Measurements from ENCODE around the gene TIMP2.

GRCh38 chr17:78823282-78824046 lies 101.7 kb downstream of the TIMP2 start:
- TF ChIP-seq CTCF (conservative IDR thresholded peaks at IDR 0.05; ENCODE audit: low read length) (peak; percentile 69), EZH2phosphoT487 (IDR thresholded peaks at IDR 0.05; ENCODE audit: borderline replicate concordance, low read depth, low read length) (no peak)

Data from OCI-LY7 (cell line).